SK-MEL-5 (cell line): Measurements from ENCODE around the gene MACF1. TPM values are rescaled to one million over a fixed set of nuclear protein-coding genes. Genes with fewer than 3 reads are reported as not detected.
A peak's percentile ranks its signal among the peaks of the same experiment; 100 is the strongest.

Experiments
- DNase-seq: peaks from one replicate; pipeline ENCODE4 v3.0.0-alpha.2; 2016; ENCODE audit warnings: low read depth, low spot score
- in situ Hi-C: cut with HindIII; loops from 2 replicates; pipeline ENCODE4 v1.10.0; 2016; ENCODE audit warnings: low sequenced_read_pairs, high pct_unique_total_duplicates, low pct_unique_long_range_greater_than_20kb
- total RNA-seq: library from RNA; depleted of rRNA; stranded (reverse); fragments of >200 nt; shearing (Covaris generic); gene quantifications from 2 replicates; pipeline ENCODE4 v1.2.3, GENCODE V29; 2014

The MACF1 gene
- total RNA-seq, 1 experiment from 2014 or later = 70.1 TPM

DNA sequence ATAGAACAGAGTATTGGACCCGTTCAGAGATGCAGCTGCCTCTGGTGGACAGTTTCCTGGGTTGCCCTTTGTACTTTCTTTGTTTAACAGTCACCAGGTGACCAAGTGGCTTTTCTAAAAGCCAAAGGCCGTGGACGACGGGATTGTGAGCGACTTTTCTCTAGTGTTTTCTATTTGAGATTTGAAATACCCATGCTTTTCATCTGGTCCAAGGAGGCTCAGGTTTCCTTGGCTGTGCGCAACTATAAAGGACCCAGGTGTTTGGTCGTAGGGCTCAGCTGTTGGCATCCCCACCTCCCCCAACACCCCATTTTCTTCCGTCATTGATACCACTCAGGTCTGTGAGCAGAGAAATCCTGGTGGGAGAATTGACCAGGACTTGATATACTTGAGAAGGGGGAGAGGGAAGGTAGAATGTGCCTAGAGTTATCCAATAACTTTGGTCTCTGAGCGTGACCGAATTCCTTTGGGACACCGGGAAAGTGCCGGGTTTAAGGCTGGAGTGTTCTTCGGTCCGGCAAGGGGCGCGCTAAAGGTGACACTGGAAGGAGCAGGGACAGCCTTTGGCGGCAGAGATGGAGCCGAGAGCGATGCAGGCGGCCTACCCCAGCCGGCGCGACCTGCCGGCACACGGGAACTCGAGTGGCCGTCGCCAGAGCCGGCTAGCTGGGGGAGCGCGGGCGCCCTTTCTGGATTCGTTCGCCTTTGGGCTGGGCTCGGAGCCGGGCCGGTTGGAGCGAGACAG, 203.6 kb downstream of the MACF1 start:
- in situ Hi-C loops = no loop called here
- DNase-seq = peak; percentile 24

DNA sequence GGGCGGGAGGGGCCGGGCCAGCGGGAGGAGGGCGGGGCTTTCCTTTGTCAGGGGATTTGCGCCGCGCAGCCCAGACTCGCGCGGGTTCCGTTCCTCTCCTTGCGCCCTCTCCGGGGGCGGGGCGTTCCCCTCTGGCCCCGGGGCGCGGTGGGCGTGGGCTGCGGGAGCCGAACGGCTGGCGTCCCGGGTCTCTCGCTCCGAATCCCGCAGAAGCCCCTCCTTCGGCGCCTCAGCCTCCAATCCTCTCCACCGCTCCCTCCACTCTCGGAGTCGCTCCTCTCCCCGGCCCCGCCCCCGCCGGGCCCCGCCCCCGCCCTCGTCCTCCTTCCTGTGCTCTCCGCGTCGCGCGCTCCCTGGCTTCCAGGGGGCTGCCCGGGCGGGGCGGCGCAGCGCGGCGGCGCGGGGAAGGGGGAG, 204.2 kb downstream of the MACF1 start:
- DNase-seq = peak; percentile 95
- in situ Hi-C loops = no loop called here

DNA sequence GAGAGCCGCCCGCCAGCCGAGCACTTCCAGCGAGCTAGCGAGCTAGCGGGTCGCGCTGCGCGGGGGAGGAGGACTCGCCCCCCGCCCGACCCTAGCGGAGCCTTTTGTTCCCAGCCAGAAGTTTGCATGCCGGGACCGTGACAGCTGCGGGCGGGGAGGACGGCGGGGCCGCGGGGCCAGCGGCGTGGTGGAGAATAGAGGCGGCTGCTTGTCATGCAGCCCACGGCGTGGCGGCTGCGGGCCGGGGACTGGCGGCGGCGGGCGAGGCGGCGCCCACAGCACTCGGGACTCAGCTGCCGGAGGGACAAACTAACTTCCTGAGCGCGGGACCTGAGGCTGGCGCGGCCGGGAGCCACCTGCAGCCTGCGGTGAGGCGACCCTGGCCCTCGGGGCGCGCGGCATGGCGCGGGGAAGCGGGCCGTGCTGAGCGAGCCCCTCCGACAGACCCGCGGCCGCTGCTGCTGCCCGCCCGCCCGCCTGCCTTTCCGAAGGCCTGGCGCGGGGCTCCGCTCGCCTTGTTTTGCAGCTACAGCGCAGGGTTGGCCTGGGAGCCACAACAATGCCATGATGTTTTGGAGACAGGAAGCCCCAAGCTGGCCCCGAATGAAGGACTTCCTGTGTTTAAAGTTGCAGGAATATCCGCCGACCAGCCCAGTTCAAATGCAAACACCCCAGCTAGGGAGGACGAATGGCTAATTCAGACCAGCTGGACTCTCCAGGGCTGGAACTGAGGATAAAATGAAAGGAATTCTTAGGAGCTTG, 204.7 kb downstream of the MACF1 start:
- peak; percentile 41 for DNase-seq

DNA sequence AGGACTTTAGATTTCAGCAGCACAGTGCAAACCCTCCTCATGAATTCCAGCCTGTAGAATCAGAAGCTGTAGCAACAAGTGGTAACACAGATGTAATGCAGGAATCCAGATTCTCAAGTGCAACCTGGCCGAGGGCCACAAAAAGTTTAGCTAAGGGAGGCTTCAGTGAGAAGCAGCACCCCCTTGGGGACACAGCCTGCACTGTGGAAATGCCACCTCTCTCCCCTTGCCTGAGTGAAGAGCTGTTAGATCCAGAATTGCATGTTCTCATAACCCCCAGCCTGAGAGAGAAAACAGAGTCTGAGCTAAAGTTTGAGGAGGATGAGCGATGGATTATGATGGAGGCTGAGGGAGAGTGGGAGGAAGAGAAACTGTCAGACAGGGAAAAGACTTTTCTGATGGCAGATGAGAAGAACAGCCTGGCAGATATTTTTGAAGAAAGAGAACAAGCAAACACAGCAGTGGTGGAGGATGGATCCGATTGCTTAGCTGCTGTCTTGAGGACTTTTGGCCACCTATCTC, 206.5 kb downstream of the MACF1 start:
- peak; percentile 71 for DNase-seq
- in situ Hi-C loops = no loop called here

More for the DNA sequence above, 204.7 kb downstream of the MACF1 start:
- in situ Hi-C loops = no loop called here

DNA sequence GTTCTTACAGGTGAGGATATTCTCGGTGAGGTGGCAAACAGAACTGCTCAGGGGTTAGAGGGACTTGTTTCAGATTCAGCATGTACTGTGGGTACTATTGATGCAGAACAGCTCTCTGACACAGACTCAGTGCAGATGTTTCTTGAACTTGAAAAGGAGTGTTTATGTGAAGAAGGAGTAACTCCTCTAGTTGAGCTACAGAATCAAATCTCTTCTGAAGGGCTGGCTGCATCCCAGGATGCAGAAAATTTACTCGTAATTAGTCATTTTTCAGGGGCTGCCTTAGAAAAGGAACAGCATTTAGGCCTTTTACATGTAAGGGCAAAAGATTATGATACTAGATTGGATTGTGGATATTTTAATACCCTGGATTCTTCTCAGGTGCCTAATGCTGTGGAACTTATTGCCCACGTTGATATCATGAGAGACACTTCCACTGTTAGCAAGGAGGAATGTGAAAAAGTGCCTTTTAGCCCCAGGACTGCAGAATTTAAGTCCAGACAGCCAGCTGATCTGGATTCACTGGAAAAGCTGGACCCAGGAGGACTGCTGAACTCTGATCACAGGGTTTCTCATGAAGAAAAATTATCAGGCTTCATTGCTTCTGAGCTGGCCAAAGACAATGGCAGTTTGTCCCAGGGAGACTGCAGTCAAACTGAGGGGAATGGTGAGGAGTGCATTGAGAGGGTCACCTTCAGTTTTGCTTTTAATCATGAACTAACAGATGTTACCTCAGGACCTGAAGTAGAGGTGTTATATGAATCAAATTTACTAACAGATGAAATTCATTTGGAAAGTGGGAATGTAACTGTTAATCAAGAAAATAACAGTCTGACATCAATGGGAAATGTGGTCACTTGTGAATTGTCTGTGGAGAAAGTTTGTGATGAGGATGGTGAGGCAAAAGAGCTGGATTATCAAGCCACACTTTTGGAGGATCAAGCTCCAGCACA, 207.3 kb downstream of the MACF1 start:
- in situ Hi-C loops = no loop called here
- DNase-seq = no peak

DNA sequence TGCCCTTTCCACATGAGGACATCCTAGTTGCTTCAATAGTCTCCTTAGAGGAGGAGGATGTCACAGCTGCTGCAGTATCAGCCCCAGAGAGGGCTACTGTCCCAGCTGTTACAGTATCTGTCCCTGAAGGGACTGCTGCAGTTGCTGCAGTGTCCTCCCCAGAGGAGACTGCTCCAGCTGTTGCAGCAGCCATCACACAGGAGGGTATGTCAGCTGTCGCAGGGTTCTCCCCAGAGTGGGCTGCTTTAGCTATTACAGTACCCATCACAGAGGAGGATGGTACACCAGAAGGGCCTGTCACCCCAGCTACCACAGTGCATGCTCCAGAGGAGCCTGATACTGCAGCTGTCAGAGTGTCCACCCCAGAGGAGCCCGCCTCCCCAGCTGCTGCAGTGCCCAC, 208.4 kb downstream of the MACF1 start:
- no peak for DNase-seq
- in situ Hi-C loops = no loop called here

DNA sequence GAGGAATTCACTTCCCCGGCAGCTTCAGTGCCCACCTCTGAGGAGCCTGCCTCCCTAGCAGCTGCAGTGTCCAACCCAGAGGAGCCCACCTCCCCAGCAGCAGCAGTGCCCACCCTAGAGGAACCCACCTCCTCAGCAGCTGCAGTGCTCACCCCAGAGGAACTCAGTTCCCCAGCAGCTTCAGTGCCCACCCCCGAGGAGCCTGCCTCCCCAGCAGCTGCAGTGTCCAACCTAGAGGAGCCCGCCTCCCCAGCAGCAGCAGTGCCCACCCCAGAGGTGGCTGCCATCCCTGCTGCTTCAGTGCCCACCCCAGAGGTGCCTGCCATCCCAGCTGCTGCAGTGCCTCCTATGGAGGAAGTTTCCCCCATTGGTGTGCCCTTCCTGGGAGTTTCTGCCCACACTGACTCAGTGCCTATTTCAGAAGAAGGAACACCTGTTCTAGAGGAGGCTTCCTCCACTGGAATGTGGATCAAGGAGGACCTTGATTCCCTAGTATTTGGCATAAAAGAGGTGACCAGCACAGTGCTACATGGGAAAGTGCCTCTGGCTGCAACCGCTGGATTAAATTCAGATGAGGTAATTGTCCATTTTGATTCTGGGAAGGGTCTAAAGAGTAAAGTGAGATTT, 209.5 kb downstream of the MACF1 start:
- in situ Hi-C loops = no loop called here
- no peak for DNase-seq

DNA sequence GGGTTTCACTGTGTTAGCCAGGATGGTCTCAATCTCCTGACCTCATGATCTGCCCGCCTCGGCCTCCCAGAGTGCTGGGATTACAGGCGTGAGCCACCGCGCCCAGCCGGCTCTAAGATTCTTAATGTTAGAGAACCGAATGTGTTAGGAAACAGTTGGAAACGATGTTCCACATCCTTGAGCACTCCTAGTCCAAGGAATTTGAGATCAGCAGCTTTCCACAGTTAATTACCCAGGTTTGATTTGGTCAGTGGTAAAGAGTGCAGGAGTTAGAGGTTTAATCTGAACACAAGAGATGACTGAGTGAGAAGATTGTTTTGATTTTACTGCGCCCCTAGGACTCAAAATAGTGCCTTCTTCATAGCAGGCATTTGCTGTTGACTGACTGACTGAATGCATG, 211.1 kb downstream of the MACF1 start:
- in situ Hi-C loops = no loop called here
- no peak for DNase-seq

DNA sequence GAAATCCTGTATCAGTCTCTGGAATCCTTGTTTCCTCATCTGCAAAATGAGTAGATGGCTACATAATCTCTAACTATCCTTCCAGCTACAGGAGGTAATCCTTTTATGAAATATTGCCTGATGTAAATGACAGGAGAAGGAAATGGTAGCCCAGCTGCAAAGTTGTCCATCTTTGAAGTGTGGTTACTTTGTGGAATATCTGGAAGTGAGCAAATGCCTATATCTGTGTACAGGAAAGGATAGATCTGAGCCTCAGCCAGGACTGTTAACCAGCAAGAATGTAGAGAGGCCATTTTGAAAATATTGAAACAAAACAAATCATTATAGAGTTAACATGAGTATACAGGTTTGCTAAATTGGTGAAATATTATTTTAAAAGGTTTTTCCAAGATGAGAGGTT, 212.1 kb downstream of the MACF1 start:
- in situ Hi-C loops = no loop called here
- DNase-seq = no peak

DNA sequence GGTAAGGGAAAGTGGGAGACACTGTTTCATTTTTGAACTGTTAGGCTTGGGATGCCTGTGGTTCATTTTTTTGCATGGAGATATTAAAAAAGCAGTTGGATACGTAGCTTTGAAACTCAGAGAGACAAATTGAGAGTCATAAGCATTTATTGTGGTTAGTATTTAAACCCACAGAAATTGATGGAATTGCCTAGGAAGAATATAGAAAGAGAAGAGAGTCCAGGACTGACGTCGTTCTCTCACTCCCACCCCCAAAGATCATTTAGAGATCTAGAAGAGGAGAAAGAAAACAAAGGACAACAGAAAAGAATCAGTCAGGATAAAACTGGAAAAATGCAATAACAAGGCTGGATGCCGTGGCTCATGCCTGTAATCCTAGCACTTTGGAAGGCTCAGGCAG, 213.7 kb downstream of the MACF1 start:
- in situ Hi-C loops = no loop called here
- peak; percentile 47 for DNase-seq

DNA sequence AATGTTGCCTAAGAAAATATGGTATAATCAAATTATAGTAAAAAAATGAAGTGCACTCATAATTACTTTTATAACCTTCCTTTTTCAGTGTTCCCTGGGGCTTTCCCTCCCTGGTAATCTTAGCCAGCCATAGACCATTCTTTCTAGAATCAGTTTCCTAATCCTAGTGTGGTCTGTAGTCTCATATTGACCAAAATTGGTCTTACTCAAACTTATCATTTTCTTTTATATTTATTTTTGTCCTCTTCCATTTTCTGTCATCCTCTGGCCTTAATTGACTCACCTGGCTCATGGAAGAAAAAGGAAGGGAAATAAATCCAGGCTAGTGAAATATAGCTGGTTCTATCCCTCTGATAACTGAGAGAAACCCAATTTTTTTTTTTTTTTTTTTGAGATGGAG, 216.0 kb downstream of the MACF1 start:
- in situ Hi-C loops = no loop called here
- DNase-seq = no peak

DNA sequence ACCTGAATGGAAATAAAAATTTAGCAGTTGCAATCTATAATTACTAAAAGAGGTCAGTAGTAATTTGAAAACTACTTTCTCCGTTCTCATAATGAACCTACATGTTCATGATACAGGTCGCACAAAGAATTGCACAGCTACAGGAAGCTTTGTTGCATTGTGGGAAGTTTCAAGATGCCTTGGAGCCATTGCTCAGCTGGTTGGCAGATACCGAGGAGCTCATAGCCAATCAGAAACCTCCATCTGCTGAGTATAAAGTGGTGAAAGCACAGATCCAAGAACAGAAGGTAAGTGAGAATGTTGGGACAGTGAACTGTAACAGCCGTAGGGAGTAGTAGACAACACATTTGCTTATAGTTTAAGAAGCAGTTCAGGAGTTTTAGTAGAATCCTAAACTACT, 218.1 kb downstream of the MACF1 start:
- in situ Hi-C loops = no loop called here
- DNase-seq = no peak

DNA sequence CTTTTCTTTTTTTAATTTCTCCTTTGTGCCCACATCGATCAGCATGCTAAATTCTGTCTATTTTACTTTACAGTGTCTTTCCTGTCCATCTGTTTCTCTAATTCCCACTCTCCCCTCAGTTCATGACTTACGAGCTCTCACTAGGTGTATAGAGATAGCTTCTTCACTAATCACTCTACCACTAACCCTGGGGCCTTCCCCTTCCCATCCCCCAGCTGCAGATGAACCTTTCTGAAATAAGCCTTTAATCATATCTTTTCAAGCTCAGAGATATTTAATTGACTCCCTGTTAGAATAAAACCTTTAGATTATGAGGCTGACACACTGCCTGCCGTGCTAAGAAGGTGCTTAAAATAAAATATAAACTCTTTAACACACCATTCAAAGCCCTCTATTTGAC, 220.7 kb downstream of the MACF1 start:
- no peak for DNase-seq
- in situ Hi-C loops = loop anchor here (25.0 kb wide), 1 partner anchor 138 kb away; no protein-coding TSS in a partner anchor

DNA sequence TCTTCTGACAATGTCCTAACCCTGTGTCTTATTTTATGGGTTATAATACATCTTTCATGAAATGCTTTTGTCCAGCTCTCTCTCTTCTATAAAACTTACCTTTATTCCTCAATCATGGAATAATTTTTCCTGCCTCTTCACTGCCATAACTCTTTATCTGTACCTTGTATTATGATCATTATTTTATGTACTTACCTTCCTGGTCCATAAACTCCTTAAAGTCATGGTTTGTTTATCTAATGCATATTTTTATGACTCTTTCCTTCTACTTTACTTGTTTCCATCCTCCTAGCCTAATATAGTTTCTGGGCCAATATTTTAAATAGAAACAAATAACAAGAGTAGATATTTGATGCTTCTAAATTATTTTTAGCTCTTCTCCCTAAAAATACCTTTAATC, 221.1 kb downstream of the MACF1 start:
- in situ Hi-C loops = loop anchor here (25.0 kb wide), 1 partner anchor 138 kb away; no protein-coding TSS in a partner anchor
- no peak for DNase-seq

DNA sequence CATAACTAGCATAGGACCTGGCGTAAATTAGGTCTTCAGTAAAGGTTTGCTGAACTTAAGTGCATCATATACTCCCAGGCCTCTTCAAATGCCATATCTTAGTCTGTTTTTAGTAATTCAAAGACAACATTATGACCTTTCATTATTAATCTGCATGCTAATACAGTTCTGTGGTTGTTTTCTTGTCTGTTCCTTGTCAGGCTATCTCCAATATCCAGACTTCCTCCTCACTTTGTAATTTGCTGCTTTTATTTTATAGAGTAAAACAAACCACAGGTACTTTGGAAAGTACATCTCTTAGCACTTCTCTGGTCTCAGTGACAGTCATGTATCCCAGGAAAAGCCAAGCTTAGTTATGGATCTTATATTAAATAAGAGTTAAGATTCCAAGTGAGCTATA, 221.9 kb downstream of the MACF1 start:
- in situ Hi-C loops = loop anchor here (25.0 kb wide), 1 partner anchor 139 kb away; no protein-coding TSS in a partner anchor
- DNase-seq = no peak

DNA sequence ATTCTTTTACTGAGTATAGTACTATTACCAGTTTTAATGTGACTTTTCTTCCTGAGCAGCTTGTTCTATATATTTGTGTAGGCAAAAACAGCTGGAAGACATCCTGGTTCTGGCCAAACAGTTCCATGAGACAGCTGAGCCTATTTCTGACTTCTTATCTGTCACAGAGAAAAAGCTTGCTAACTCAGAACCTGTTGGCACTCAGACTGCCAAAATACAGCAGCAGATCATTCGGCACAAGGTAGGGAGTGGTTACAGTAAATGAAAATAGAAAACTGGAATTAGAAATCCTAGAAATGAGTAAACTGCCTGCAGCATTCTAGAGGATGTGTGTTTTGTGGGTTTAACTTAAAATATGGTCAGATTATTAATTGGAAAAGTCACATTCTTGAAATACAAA, 222.9 kb downstream of the MACF1 start:
- DNase-seq = no peak
- in situ Hi-C loops = loop anchor here (25.0 kb wide), 1 partner anchor 140 kb away; no protein-coding TSS in a partner anchor

DNA sequence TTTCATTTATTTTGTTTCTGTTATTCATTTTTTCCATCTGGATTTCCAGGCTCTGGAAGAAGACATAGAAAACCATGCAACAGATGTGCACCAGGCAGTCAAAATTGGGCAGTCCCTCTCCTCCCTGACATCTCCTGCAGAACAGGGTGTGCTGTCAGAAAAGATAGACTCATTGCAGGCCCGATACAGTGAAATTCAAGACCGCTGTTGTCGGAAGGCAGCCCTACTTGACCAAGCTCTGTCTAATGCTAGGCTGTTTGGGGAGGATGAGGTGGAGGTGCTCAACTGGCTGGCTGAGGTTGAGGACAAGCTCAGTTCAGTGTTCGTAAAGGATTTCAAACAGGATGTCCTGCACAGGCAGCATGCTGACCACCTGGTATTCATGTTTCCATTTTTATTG, 223.4 kb downstream of the MACF1 start:
- no peak for DNase-seq
- in situ Hi-C loops = loop anchor here (25.0 kb wide), 1 partner anchor 141 kb away; no protein-coding TSS in a partner anchor
